Endothelial cell of umbilical vein (primary cell): Measurements from ENCODE around the gene IL34. TPM values are rescaled to one million over a fixed set of nuclear protein-coding genes. Genes with fewer than 3 reads are reported as not detected.

ENCODE experiments used
- BruUV-seq: library from RNA; stranded (reverse); fragments of 400-500 nt; replicated peaks from 2 replicates; lab custom pipeline; 2021; lab: Mats Ljungman, UMichigan
- CTCF ChIA-PET: fragments of 300-600, 350-600 bp; sonication (Branson Sonifier 250); formaldehyde crosslinking; loops from one replicate; lab custom pipeline; 2021; ENCODE audit warnings: antibody characterized with exemption, inconsistent platforms; lab: Charles Lee
- POLR2A ChIA-PET: fragments of 300-600, 350-600 bp; sonication (Branson Sonifier 250); formaldehyde crosslinking; loops from one replicate; lab custom pipeline; 2021; ENCODE audit warnings: antibody characterized with exemption, inconsistent platforms; lab: Charles Lee
- DNase-seq: peaks from one replicate; pipeline ENCODE4 v3.0.0-alpha.2; 2011; ENCODE audit warnings: low read depth, low spot score
- FAIRE-seq: peaks from 2 replicates; lab custom pipeline; 2011; peaks lifted over from hg19 to GRCh38; lab: Jason Lieb, UNC
- H2AFZ ChIP-seq: 2 replicates; pipeline ENCODE4 v1.6.0; 2012; ENCODE audit warnings: low read depth, low read length, control low read depth, inconsistent platforms
- H3K27ac ChIP-seq: 2 replicates; pipeline ENCODE4 v1.5.1; 2011; ENCODE audit warnings: low read depth, mild to moderate bottlenecking, control low read depth, low read length, moderate library complexity; ENCODE audit not compliant: insufficient read depth
- H3K27me3 ChIP-seq, 2 experiments: 2 replicates each; pipeline versions ENCODE4 v1.6.0 to v1.6.1; 2011; ENCODE audit warnings: low read length in 2 of 2, mixed read lengths in 1 of 2; ENCODE audit not compliant: control insufficient read depth in 2 of 2, insufficient read depth in 2 of 2
- H3K36me3 ChIP-seq, 2 experiments: 2 replicates in 1 of 2; 3 replicates in 1 of 2; pipeline ENCODE4 v1.5.1; 2011; ENCODE audit warnings: low read length in 2 of 2, mild to moderate bottlenecking in 1 of 2, moderate library complexity in 1 of 2; ENCODE audit not compliant: control insufficient read depth in 2 of 2, insufficient read depth in 2 of 2; ENCODE audit errors: extremely low read depth in 1 of 2
- H3K4me1 ChIP-seq: 3 replicates; pipeline ENCODE4 v1.5.1; 2011; ENCODE audit warnings: mild to moderate bottlenecking, low read length; ENCODE audit not compliant: control insufficient read depth, insufficient read depth; ENCODE audit errors: extremely low read depth
- H3K4me2 ChIP-seq: 2 replicates; pipeline ENCODE4 v1.6.1; 2011; ENCODE audit warnings: low read length, control low read depth, mixed read lengths; ENCODE audit not compliant: insufficient read depth
- H3K4me3 ChIP-seq, 3 experiments: fragments of 200-600 bp in 1 of 3; sonication (generic), shearing (Covaris generic) in 1 of 3; replicated peaks in 1 of 3; 2 replicates each; pipeline ENCODE4 v1.5.1; 2011 to 2016; ENCODE audit warnings: control low read depth in 3 of 3, low read length in 3 of 3, mild to moderate bottlenecking in 2 of 3, inconsistent platforms in 1 of 3, low read depth in 1 of 3, moderate library complexity in 1 of 3; ENCODE audit not compliant: insufficient read depth in 1 of 3
- H3K79me2 ChIP-seq: 2 replicates; pipeline ENCODE4 v1.6.0; 2012; ENCODE audit warnings: low read length, inconsistent platforms; ENCODE audit not compliant: control insufficient read depth, insufficient read depth
- H3K9ac ChIP-seq: replicated peaks from 2 replicates; pipeline ENCODE3; 2011; ENCODE audit warnings: low read length, control low read depth; ENCODE audit not compliant: insufficient read depth; ENCODE audit errors: extremely low read depth
- H3K9me1 ChIP-seq: replicated peaks from 3 replicates; pipeline ENCODE4 v1.6.0; 2011; ENCODE audit warnings: mild to moderate bottlenecking, low read length; ENCODE audit not compliant: control insufficient read depth, insufficient read depth; ENCODE audit errors: extremely low read depth
- H3K9me3 ChIP-seq: replicated peaks from 2 replicates; pipeline ENCODE4 v1.5.1; 2012; ENCODE audit warnings: low read length, inconsistent platforms; ENCODE audit not compliant: control insufficient read depth, insufficient read depth
- H4K20me1 ChIP-seq: replicated peaks from 2 replicates; pipeline ENCODE3; 2011; ENCODE audit warnings: mild to moderate bottlenecking, low read length; ENCODE audit not compliant: control insufficient read depth, insufficient read depth; ENCODE audit errors: extremely low read depth
- CTCF ChIP-seq, 2 donors: IDR thresholded peaks; 1 replicate in 1 of 2; 2 replicates in 1 of 2; pipeline ENCODE4 v1.5.1; 2011; ENCODE audit warnings: low read length in 2 of 2, mild to moderate bottlenecking in 2 of 2, moderate library complexity in 2 of 2, control low read depth in 1 of 2, inconsistent platforms in 1 of 2, low read depth in 1 of 2; ENCODE audit not compliant: insufficient read depth in 1 of 2; ENCODE audit errors: extremely low read depth in 1 of 2
- EZH2 ChIP-seq: IDR thresholded peaks from 2 replicates; pipeline ENCODE4 v1.6.1; 2012; ENCODE audit warnings: borderline replicate concordance, low read depth, mild to moderate bottlenecking, moderate library complexity, low read length, inconsistent platforms; ENCODE audit not compliant: severe bottlenecking
- FOS ChIP-seq: IDR thresholded peaks from 2 replicates; pipeline ENCODE4 v1.6.1; 2011; ENCODE audit warnings: mild to moderate bottlenecking, low read length, moderate library complexity, borderline replicate concordance; ENCODE audit not compliant: insufficient read depth
- GATA2 ChIP-seq: IDR thresholded peaks from 2 replicates; pipeline ENCODE4 v1.7.0; 2011; ENCODE audit warnings: low read depth, mild to moderate bottlenecking, moderate library complexity, mixed read lengths, low read length; ENCODE audit not compliant: insufficient read length, insufficient read depth
- JUN ChIP-seq: IDR thresholded peaks from 2 replicates; pipeline ENCODE4 v1.6.1; 2011; ENCODE audit warnings: borderline replicate concordance, low read depth; ENCODE audit not compliant: insufficient read length, insufficient read depth
- MAX ChIP-seq: IDR thresholded peaks from 2 replicates; pipeline ENCODE4 v1.6.1; 2011; ENCODE audit not compliant: insufficient read depth, insufficient read length
- MYC ChIP-seq: IDR thresholded peaks from one replicate; pipeline ENCODE4 v1.6.1; 2011; ENCODE audit warnings: mild to moderate bottlenecking, low read depth, low read length
- POLR2A ChIP-seq: IDR thresholded peaks from 2 replicates; pipeline ENCODE4 v1.6.1; 2012; ENCODE audit warnings: low read depth, mild to moderate bottlenecking, control low read depth, low read length
- POLR2AphosphoS5 ChIP-seq: IDR thresholded peaks from 2 replicates; pipeline ENCODE4 v1.6.1; 2012; ENCODE audit warnings: low read depth, mild to moderate bottlenecking, control low read depth, low read length, moderate library complexity; ENCODE audit not compliant: insufficient read depth
- dilution Hi-C: fragments of 300-500 bp; cut with MboI; formaldehyde crosslinking; loops from one replicate; pipeline ENCODE4 v1.15.0; 2019; ENCODE audit warnings: low sequenced_read_pairs; ENCODE audit not compliant: extremely low pct_ligation_motif_present
- intact Hi-C: fragments of 100-400 bp; cut with micrococcal nuclease; formaldehyde crosslinking; loops from one replicate; pipeline ENCODE4 v1.10.0; 2022
- polyA plus RNA-seq, 4 experiments: library from polyadenylated mRNA; depleted of rRNA in 3 of 4; stranded (reverse) in 3 of 4; unstranded in 1 of 4; fragments of >200 nt; gene quantifications; 2 replicates each; pipeline versions ENCODE4 v1.2.1 to v1.2.3, GENCODE V29; 2011 to 2012; ENCODE audit warnings: missing spikeins in 1 of 4
- total RNA-seq: library from RNA; stranded (reverse); gene quantifications from 2 replicates; pipeline ENCODE4 v1.2.3, GENCODE V29; 2021

IL34 gene
- total and polyA plus RNA-seq, 2 donors (not counting 3 experiments of a cell fraction or from before 2014, with no cell fraction given): 0.88 to 0.97 TPM

GRCh38 chr16:70664325-70665112 lies 18.2 kb downstream of the IL34 start:
- Histone ChIP-seq H3K9ac (no peak overlapping the region), H3K9me1 (no peaks in the 10 kb centered on the region), H3K27ac (no peak overlapping the region), H3K4me3 (no peak overlapping the region), H3K36me3 (peaks cover 6 to 31% of the 10 kb centered on the region in 2 experiments), H3K9me3 (no peaks in the 10 kb centered on the region), H3K4me2 (no peak overlapping the region), H3K27me3 (no peaks in the 10 kb centered on the region), H3K4me1 (peaks cover 3% of the 10 kb centered on the region), H3K79me2 (no peaks in the 10 kb centered on the region), H4K20me1 (no peaks in the 10 kb centered on the region), H2AFZ (no peak overlapping the region)
- dilution Hi-C loops: loop anchor here (25.0 kb wide), 1 partner anchor 127 kb away; no protein-coding TSS in a partner anchor
- CTCF ChIA-PET: interaction anchor here (2.3 kb wide), 1 partner anchor 106 kb away, joined by 14 read pairs; no protein-coding TSS in a partner anchor
- intact Hi-C loops: no loop called here
- POLR2A ChIA-PET: no interaction called here
- BruUV-seq: no TSS peak
- DNase-seq (no peak), FAIRE-seq (no peak)
- no peak for TF ChIP-seq MYC
- no peak for TF ChIP-seq CTCF (IDR thresholded peaks at IDR 0.05; ENCODE audit: extremely low read depth in 1 of 2, insufficient read depth in 1 of 2, low read depth in 1 of 2, low read length in 2 of 2)
- TF ChIP-seq JUN: no peak
- no peak for TF ChIP-seq GATA2
- no peak for TF ChIP-seq POLR2AphosphoS5
- no peak for TF ChIP-seq MAX
- TF ChIP-seq POLR2A: no peak
- TF ChIP-seq FOS: no peak
- no peak for TF ChIP-seq EZH2
